Spleen (tissue), 7 donors: ENCODE results near the gene NEFH.

Source experiments
- POLR2AphosphoS5 ChIP-seq, 3 donors: sonication (generic); formaldehyde crosslinking; IDR thresholded peaks; one replicate each; pipeline ENCODE4 v1.5.1; 2017; ENCODE audit warnings: antibody characterized with exemption in 3 of 3
- TF ChIP-seq, protein P1 (sequence below), 11 experiments: fragments of 200-600 bp in 7 of 11; fragments of 450-650 bp in 4 of 11; sonication (generic) in 4 of 11; IDR thresholded peaks in 8 of 11; conservative IDR thresholded peaks in 3 of 11; 1 replicate in 7 of 11; 2 replicates in 4 of 11; pipeline versions ENCODE4 v1.4.0 to v1.8.0; 2016 to 2021; ENCODE audit warnings: antibody characterized with exemption in 11 of 11, inconsistent platforms in 4 of 11, mild to moderate bottlenecking in 1 of 11
- donor health status: DM: no; HTN: no; CAD: no; lungs with moderate emphysema.
- donor health status: DM: no; HTN: no; CAD: no.
- donor health status: DM: no; HTN: no; CAD: no.

DNA sequence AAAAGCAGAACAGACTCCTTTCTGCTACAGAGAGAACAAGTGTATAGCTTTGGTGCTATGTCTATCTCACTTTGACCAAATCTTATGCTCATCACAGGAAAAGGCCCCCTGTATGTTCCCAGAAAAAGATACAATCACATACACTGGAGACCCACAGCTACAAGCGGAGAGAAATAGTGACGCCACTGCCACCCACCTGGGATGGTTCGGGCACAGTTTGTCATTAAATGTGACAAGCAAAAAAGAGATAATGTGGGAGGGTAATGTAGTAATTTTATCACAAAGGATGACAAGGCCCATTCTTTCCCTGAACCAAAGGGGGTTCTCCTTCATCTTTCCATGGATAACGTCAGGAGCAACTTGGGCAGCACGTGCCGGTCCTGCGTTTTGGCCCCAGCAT lies 41.5 kb downstream of the NEFH start:
- TF ChIP-seq, protein P1, sequence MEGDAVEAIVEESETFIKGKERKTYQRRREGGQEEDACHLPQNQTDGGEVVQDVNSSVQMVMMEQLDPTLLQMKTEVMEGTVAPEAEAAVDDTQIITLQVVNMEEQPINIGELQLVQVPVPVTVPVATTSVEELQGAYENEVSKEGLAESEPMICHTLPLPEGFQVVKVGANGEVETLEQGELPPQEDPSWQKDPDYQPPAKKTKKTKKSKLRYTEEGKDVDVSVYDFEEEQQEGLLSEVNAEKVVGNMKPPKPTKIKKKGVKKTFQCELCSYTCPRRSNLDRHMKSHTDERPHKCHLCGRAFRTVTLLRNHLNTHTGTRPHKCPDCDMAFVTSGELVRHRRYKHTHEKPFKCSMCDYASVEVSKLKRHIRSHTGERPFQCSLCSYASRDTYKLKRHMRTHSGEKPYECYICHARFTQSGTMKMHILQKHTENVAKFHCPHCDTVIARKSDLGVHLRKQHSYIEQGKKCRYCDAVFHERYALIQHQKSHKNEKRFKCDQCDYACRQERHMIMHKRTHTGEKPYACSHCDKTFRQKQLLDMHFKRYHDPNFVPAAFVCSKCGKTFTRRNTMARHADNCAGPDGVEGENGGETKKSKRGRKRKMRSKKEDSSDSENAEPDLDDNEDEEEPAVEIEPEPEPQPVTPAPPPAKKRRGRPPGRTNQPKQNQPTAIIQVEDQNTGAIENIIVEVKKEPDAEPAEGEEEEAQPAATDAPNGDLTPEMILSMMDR (IDR thresholded peaks at IDR 0.05 in 8 of 11, conservative IDR thresholded peaks at IDR 0.05 in 3 of 11): no peak
- no peak for TF ChIP-seq POLR2AphosphoS5 (IDR thresholded peaks at IDR 0.05)
